Thyroid gland (tissue), 4 donors: ENCODE data around the gene PDGFA.

Source experiments
- CTCF ChIP-seq, 6 experiments: fragments of 200-600 bp in 3 of 6; fragments of 450-650 bp in 3 of 6; sonication (generic) in 3 of 6; IDR thresholded peaks; one replicate each; pipeline ENCODE4 v1.5.1; 2016 to 2019; ENCODE audit warnings: antibody characterized with exemption in 6 of 6, mild to moderate bottlenecking in 2 of 6, inconsistent platforms in 1 of 6, moderate library complexity in 1 of 6
- POLR2A ChIP-seq, 2 donors: fragments of 450-650 bp; IDR thresholded peaks; one replicate each; pipeline ENCODE4 v1.6.1; 2017; ENCODE audit warnings: antibody characterized with exemption in 2 of 2, mild to moderate bottlenecking in 2 of 2, moderate library complexity in 1 of 2

GRCh38 chr7:447523-447922 is 72.1 kb downstream of the PDGFA start:
- TF ChIP-seq POLR2A (IDR thresholded peaks at IDR 0.05): no peak
- TF ChIP-seq CTCF (IDR thresholded peaks at IDR 0.05): no peak
